GM18909 (cell line): ENCODE measurements around the gene SCN5A.
"Not testable (repeated sequence)": the region's sequence is repeated elsewhere in the genome, so short reads cannot be mapped to it uniquely, and the experiment has no call there.

Experiments used
- ATAC-seq: cut with Tn5 transposase; IDR thresholded peaks from one replicate; pipeline ENCODE4 v1.9.1; 2021; ENCODE audit warnings: mild to moderate bottlenecking; ENCODE audit not compliant: unreplicated experiment, poor library complexity

Gene SCN5A

DNA sequence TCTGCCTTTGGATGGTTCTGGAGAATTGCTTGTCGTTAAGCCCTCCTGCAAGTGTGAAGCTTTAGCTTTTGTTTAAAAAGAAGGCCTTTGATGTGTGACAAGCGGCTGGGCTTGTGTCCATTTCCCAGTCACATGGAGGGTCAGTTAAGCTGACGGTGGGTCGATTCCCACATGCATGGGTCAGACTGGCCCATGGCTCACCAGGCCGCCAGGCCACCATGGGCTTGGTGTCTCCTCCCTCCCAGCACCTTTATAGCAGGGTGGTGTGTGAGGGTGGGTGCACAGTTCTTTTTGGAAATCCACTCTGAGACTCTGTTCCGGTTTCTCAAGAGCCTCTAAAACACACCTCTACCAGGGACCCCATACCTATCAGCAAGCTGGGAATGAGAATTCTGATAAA is 67.2 kb downstream of the SCN5A start:
- ATAC-seq: no peak

DNA sequence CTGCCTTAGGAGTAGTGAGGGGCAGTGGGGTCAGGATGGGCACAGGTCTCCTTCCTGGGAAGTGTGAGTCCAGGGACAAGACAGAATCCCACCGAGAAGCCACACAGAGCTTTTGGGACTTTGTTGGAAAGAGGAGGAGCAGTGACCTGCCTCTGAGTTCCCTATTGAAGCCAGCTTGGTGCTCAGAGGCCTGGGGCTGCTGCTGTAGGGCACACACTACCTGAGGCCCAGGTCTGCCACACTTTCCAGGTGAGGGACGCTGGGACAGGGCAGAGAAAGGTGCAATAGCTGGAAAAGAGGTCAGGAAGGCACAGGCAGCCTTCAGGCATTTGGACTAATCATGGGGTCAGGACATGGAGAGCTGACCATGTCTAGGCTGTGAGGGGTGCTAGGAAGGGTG is 67.7 kb downstream of the SCN5A start:
- ATAC-seq: no peak

DNA sequence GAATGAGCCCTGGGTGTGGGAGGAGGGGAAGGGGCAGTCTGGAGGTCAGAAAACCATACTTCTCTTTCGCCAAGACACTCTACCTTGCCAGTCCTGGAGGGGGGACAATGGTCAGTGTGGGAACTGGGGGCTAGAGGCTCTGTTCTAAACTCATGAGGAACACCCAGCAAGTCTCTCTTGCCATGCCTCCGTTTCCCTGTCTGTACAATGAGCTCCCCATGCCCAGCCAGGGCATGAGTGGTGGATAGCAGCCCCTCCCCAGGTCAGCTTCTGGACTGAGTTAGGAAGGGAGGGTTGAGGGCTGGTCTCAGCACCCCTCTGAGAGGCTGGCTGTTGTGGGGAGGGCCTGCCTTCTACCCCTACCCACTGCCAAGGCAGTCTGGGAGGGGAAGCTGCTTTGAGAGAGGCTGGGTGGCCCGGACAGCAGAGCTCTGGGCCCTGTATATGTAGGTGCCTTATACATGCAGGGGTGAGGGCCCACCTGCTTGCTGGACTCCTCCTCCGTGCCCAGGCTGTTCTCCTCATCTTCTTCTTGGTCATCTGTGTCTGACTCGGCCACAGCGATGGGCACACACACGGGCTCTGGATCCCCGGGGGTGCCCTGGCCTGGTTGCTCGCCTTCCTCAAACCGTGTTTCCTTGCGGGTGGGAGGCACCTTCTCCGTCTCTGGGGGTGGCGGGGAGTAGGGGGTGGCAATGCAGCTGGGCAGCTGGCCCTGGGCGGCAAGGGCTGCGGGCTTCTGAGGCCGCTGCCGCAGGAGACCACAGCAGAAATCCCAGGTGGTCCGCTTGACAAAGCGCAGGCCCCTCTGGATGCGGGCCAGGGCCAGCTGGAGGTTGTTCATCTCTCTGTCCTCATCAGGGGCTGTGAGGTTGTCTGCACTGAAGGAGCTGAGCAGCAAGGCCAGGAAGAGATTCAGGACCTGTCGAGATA is 68.8 kb downstream of the SCN5A start:
- no peak for ATAC-seq

DNA sequence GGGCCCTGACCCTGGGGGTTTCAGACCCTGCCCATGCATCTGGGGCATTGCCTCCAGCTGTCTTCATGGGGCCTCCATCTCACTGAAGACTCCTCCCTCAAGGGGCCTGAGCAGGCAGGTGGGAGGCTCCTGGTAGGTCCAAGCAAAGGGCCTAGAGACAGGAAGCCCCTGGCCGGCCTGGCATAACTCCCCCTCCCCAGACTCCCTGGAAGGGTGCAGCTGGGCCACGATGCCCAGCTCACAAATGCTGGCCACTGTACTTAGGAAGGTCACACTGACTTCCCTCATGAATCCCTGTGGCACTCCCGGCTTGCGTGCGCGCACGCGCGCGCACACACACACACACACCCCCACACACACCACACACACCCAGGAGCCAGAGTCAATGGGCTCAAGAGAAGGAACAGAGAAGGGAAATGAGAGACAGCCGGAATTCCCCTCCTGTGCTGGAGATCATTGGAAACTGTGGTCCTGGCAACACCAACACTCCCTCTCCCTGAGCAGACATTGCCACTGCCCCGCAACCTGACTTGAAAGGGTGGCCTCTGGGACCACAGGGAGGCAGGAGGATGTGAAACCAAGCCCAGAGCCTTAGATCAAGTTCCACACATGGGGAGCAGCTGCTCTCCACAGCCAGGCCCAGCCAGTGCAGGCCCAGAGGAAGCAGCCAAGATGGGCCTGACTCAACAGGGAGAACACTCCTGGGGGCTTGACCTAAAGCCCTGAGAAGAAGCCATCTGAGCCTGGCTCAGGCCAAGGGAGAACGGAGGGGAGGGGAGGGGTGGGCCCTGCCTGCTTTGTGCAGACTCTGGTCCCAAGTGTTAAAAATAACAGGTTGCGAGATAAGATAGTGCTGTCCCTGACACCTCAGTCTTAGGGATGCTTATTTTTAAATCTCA is 69.7 kb downstream of the SCN5A start:
- peak; percentile 62 for ATAC-seq

DNA sequence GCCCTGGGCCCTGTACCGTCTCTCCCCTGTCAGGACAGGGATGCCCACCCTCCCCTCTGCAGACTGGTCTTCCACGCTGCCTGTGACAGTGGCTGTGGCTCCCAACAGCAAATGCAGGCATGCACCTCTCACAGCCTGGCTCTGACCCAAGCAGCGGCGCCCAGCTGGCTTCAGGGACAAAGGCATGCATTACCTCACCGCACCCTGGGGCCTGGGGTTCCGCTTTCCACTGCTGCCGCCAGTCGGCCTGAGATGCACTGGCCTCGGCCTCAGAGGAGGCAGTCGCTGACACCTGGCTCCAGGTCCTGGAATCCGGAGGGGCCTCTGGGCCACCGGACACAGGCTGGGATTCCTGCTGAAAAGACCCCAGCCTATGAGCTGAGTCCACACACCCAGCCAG is 70.3 kb downstream of the SCN5A start:
- no peak for ATAC-seq

DNA sequence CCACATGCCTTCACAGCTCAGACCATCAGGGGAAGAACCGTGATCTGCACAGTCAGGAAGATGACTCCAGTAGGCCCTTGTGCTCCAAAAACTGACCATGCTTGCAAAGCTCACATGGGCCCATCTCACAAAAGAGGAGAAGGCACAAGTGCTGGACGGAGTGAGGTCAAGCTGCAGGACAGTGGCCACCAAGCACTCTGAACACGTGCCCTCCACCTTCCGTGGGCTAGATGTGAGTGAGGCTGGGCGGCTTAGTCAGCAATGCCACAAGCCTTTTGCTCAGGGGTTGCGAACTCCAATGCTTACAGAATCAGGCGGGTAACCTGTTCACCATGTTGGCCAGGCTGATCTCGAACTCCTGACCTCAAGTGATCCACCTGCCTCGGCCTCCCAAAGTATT is 70.9 kb downstream of the SCN5A start:
- no peak for ATAC-seq

DNA sequence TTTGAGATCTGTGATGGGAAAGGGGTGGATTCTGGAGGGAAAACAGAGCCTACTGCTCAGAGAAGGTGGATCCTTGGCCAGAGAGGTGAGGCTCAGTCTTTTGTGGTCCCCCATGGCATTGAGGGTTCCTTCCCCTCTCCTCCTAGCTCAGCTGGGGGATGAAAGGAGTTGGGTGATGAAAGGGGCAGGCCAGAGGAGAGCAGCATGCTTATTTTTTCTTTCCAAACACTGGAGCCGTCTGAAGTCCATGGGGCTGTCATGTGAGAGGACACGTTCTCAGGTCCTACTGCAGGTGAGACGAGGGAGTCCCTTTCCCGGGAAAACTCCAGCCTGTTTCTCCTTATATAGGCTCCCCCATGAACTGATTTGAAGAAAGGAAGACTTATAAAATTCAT is 71.4 kb downstream of the SCN5A start:
- no peak for ATAC-seq

DNA sequence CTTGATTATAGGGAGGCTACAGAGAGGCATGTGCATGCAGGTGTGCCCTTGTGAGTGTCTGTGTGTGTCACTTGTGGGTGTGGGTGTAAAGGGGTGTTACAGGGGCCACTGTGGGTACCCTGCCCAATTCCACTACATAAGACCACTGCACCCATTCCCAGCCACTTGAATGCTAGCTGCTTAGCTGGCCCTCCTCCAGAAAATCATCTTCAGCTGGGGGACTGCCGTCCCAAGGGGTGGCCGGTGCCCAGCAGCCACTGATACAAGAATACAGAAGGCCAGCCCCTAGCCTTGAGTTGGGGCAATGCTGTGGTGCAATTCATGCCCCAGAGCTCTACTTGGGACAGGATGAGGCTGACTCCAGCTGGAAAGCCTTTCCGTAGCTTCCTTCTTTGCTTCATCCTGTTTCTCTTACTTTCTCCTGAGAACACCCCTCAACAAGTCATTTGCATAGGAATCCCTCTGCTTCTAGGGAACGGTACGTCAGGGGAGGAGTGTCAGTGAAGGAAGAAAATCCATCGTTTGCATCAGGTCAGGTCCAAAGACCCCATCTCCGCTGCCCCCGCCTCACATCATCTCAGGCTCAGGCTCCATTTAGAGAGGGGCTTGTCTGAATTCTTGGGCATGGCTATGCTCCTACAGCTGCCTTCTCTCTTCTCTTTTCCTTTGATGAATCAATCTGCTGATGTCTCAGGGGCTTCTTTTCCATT is 72.0 kb downstream of the SCN5A start:
- no peak for ATAC-seq

DNA sequence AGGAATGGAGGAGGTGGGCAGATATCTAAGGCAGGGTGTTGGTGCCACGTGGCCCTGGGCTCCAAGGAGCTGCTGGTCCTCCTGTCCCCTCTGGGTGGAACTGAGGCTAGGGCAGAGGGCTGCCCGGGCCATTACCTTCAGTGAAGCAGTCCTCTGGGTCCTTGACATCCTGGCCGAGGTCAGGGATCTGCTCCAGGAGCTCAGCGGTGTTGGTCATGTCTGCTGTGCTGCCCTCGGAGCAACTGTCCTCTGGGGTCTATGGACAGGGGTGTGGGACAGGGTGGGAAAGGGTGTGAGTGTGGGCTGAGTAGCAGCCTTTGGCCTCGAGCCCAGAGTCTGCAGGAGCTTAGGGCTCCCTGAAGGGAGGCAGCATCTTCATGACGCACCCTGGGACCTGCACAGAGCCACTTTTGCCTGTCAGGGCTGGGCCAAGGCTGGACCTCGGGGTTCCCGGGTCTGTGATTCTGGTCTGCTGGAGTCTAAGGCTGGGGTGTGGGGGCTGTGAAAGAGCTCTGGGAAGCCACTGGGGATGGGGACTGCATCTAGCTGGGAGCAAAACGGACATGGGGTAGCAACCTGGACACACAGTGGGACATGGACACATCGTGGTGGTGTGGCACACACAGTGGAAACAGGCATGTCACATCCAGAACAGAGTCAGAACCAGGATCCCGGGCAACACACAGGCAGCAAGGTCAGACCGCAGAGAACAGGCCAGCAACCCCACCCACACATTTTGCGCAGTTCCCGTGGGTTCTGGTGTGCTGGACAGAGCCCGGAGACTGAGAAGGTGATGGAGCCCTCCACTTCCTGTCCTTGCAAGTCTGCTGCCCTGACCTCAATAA is 72.7 kb downstream of the SCN5A start:
- ATAC-seq: no peak

DNA sequence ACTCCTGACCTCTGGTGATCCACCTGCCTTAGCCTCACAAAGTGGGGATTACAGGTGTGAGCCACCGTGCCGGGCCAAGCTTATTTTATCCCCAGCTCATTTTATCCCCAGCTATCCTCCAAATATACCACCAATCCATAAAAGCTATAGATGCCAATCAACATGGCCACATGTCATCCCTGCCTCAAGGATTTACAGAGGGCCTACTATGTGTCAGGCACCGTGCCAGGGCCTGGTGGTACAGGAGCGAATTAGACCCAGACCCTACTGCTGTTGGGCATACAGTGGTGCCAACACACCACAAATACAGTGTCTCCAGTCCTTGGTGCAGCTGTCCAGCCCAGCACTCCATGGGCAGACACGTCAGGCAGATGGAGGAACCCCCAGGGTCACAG is 73.4 kb downstream of the SCN5A start:
- no peak for ATAC-seq

DNA sequence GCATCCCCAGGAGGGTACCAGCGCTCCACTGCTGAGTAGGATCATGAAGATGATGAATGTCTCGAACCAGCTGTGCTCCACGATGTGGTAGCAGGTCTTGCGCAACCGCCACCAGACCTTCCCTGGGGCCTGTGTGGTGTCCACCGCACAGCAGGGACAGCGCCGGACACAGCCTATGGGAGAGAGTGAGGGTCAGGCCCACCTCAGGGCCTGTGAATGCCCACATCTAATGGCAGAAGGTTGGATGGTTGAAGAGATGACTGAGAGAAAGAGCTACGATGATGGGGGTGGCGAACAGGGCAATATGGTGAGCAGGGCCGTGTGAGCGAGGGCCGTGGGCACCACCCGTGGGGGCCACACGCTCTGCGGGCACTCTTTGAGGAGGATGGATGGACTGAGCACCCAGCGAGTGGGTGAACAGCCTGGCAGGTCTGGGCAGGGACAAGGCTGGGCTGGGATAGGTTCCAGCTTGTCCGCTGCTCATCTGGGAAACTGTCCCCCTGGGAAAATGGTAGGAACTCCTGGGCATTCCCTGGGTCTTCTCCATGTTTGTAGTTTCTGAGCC is 74.1 kb downstream of the SCN5A start:
- no peak for ATAC-seq

DNA sequence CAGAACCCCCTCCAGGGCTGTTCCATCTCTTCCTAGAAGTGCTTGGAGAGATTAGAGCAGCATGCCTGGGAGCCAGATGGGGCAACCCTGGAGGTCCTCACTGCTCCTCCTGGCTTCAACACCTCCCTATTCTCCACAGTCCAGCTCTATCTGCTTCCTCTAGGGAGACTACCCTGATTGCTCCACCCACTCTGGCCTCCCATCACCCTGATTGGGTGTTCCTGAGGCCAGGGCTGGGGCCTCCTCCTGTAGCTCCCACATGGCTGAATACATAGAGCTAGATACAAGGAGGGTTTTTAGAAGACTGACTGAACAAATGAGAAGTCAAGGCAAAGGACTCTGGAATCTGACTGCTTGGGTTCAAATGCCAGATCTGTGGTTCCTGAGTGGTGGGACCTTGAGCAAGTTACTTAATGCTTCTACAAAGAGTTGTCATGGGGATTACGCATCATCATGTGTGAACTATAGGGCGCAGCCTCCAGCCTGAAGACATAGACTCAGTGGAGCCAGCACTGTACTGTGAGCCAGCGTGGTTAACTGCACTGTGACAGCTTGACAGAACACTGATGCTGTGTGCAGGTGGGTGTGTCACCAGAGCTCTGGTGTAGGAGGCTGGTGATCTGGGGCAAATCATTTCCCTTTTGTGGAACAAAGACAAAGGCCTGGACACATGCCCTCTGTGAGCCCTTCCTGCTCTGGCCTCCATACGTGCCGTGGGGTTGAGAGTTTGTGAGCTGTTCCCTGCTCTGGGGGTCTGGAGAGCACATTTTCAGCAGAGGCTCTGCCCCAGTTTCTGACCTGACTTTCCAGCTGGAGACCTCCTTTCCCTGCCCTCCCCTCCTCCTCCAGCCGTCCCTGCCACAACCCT is 74.8 kb downstream of the SCN5A start:
- ATAC-seq: no peak

DNA sequence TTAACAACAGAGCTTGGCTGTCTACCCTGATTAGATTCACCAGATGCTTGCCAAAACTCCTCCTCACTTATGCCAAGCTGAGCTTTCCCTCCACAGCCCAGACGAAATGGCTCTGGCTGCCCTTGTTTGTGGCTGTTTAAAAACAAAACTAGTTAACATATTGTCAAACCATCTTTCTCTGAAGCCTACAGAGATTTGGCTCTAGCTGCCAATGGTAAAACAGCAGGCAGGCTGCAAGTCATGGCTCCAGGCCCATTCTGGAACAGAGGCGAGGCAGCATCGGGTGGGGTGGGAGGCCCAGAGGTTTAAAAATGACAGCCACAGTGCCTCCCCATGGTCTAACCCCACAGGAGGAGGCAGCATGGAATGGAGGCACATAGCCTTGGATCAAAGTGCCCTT is 75.9 kb downstream of the SCN5A start:
- no peak for ATAC-seq

DNA sequence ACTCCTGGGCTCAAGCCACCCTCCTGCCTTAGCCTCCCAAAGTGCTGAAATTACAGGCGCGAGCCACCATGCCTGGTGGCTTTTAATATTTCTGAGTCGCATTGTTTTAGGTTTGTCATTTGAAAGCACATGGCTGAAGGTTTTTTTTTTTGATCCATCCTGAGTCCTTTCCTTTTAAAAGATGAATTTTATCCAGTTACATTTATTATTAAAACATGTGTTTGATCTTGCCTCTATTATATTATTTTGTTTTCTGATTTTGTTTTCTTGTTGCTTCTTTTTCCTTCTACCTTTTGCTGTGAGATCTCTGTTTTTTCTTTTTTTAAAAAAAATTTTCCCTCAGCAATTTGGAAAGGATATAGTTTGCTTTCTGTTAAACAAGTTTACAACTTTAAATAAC is 76.4 kb downstream of the SCN5A start:
- no peak for ATAC-seq

DNA sequence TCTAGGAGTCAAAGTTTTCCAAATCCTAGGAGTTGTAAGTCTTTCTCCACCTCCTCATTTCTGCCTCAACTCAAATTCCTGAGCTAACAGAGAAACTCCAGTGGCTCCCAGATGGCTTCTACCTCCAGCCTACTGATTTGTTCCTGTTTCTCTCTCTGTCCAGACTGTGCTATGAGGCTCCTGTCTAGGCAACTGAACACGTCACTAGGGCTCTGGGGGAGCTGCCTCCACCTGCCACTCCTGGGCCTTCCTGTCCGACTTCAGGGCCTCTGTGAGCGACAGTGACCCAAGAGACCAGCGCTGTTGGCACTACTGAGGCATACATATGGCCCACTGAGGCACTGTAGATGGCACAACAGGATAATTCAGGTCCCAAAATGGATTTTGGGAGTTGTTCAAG is 82.0 kb downstream of the SCN5A start:
- no peak for ATAC-seq

DNA sequence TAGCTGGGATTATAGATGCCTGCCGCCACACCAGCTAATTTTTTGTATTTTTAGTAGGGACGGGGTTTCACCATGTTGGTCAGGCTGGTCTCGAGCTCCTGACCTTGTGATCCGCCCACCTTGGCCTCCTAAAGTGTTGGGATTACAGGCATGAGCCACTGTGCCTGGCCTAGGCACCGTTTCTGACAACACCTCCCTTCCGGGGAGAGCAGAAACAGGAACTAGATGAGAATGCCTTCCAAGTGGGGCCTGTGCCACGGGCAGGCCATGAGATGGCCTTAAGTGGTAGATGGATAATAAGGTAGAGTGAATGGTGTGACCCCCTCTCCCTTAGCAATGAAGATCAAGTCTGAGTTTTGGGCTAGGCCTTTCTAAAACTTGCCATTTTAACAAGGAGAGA is 82.7 kb downstream of the SCN5A start:
- ATAC-seq: not testable (repeated sequence)

DNA sequence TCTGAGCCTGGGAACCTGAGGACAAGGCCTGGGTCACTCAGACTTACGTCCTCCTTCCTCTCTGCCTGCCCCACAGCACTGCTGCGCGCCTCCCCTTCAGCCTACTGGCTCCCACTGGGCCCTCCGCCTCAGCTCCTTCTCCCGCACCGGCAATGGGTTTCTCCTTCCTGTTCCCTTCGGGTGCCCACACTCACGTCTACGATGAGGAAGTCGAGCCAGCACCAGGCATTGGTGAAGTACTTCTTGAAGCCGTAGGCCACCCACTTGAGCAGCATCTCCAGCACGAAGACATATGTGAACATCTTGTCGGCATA is 83.3 kb downstream of the SCN5A start:
- ATAC-seq: no peak

DNA sequence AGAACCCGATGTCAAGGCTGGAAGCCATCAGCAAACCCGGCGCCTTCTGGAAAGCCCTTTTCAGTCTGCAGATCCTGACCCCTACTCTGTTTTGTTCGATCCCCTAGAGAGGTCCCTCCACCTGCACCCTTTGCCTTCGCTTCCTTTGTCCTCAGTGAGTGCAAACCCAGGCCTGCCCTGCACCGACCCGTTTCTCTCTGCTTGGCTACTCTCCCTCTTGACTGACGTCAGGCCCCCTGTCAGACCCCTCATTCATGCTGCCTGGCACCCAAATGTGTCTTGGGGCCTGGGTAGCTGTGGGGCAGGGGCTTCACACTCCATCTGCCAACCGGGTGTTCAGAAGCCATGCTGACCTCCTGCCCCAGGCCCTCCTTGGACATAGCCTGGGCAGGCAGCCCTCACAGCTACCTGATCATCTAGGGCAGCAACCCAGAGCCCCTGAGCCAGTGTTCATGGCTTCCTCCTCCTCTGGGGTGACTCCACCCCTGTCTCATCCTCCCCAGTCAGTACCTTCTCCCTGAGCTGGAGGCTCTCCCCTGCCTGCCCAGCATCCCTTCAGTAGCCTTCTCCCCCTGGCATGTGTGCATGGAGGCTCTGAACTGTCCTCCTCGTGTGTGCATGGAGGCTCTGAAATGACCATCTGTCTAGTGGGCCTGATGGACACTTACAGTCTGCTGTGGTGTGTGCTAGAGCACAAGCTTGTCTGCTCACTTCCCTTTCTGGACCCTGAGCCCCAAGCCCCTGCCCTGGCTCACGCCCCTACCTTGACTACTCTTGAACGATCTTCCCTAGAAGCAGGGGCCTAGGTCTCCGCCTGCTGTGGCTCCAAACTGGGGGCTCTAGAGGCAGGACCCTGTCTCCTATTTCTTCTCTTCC is 83.9 kb downstream of the SCN5A start:
- no peak for ATAC-seq
